GM21825 (cell line): ENCODE data around the gene FBH1.
A peak's percentile ranks its signal among the peaks of the same experiment; 100 is the strongest.
"Not testable (repeated sequence)": the region's sequence is repeated elsewhere in the genome, so short reads cannot be mapped to it uniquely, and the experiment has no call there.

ENCODE experiments used
- ATAC-seq: cut with Tn5 transposase; IDR thresholded peaks from one replicate; pipeline ENCODE4 v1.9.1; 2021; ENCODE audit warnings: mild to moderate bottlenecking, moderate library complexity; ENCODE audit not compliant: unreplicated experiment

Gene FBH1

DNA sequence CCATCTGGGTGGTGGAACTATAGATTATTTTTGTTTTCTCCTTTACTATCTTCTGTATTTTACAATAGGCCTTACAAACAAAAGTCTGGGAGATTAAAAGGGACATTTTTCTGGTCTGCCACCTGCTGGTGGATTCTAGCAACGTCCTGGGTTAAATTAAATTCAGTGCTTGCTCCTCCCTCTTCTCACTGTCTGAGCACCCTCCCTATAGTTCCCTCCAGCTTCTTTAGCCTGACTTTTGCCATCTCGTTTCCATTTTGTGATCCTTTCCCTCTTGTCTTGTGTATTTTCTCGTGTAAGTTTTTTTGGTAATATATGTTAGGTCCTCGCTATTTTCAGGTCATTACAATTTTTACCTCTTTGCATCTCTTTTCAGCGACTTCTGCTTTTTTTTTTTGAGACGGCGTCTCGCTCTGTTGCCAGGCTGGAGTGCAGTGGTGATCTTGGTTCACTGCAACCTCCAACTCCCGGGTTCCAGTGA, 16.5 kb upstream of the FBH1 start:
- peak; percentile 61 for ATAC-seq

- no peak for ATAC-seq
Measured at GRCh38 chr10:5876181-5876768, 13.8 kb upstream of the FBH1 start.

GRCh38 chr10:5877041-5877440, 13.0 kb upstream of the FBH1 start:
- not testable (repeated sequence) for ATAC-seq

DNA sequence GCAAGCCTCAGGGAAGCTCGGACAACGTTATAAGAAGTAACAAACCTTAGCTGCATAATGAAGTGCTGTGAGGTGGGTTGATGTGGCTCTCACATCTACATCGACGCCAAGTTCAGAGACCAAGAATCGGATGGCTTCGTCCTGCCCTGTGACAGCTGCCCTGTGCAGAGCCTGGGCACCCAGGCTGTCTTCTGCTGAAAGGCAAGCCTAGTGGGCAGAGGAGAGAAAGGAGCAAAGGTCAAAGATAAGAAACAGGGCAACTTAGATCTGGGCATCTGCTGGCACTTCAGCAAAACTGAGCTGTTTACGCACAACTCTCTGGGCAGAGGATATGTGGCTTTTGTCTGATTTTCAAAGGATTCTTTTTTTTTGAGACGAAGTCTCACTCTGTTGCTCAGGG, 7.1 kb upstream of the FBH1 start:
- ATAC-seq, result no peak

GRCh38 chr10:5885619-5886018, 4.4 kb upstream of the FBH1 start:
- no peak for ATAC-seq

GRCh38 chr10:5887029-5887428, 3.0 kb upstream of the FBH1 start:
- no peak for ATAC-seq

- ATAC-seq, result no peak
Measured at GRCh38 chr10:5887641-5888040, 2.4 kb upstream of the FBH1 start.

DNA sequence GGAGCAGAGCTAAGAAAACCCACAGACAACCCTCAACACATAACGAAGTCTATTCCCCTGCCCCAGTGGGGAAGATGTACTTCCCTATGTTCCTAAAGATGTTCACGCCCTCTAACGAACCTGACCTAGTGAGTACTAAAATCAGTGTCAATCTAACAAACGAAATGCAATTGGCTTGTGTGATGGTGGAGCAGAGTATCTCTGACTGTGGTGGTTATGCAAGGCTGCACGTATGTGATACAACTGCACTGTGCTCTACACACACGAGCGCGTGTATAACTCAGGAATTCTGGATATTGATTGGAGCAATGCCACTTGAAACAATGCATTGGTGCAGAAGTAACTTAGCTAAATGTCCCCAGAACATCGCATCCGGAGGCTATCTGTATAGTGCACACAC, 1.7 kb upstream of the FBH1 start:
- no peak for ATAC-seq

GRCh38 chr10:5888843-5889623, 1.0 kb upstream of the FBH1 start:
- peak; percentile 26 for ATAC-seq

- peak; percentile 3 for ATAC-seq
Measured at GRCh38 chr10:5890452-5890915, 441 bp downstream of the FBH1 start.

- no peak for ATAC-seq
Measured at GRCh38 chr10:5891009-5891408, 966 bp downstream of the FBH1 start.

- ATAC-seq, result no peak
Measured at GRCh38 chr10:5892007-5892406, 2.0 kb downstream of the FBH1 start.

- no peak for ATAC-seq
Measured at GRCh38 chr10:5893321-5893720, 3.3 kb downstream of the FBH1 start.

GRCh38 chr10:5894403-5894802, 4.4 kb downstream of the FBH1 start:
- no peak for ATAC-seq

DNA sequence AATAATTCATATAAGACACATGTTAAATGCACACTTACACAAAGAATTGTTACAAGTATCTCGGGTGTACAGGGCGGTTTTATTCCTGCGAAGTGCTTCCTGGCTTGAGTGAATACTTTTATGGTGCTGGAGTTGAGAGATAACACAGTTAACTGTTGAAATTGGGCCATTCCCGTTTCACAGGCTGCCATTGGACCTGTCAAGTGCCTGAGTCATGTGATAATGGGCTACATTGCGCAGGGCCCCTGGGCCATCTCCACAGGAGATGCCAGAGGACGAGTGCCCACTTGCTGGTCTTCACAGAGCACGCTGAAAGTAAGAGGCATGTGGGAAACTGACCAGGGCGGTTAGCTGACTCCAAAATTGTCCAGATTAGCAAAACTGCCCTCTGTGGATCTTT, 4.8 kb downstream of the FBH1 start:
- ATAC-seq, result no peak

- no peak for ATAC-seq
Measured at GRCh38 chr10:5895365-5895764, 5.3 kb downstream of the FBH1 start.

DNA sequence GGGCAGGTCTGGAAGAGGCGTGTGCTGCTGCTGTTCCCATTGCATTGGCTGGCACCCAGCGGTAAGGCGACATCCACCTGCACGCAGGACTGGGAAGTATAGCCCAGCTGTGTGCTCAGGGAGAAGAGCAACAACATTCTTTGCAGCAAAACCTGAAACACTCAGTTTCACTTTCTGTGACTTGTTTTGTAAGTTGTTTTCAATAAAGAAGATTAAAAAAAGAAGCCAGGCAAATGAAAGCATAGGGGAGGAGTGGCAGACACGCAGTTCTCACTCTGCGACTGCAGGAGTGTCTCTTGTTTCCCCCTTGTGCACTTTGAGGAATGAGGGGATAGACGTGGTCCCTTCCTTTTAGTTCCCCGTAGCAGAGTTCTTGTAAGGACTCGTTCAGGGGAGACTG, 5.8 kb downstream of the FBH1 start:
- peak; percentile 62 for ATAC-seq

GRCh38 chr10:5896208-5897052, 6.4 kb downstream of the FBH1 start:
- ATAC-seq, result no peak

GRCh38 chr10:5897053-5897340, 7.0 kb downstream of the FBH1 start:
- ATAC-seq, result no peak

GRCh38 chr10:5897504-5897903, 7.5 kb downstream of the FBH1 start:
- ATAC-seq, result no peak

- ATAC-seq, result no peak
Measured at GRCh38 chr10:5898163-5898562, 8.1 kb downstream of the FBH1 start.

GRCh38 chr10:5900247-5900646, 10.2 kb downstream of the FBH1 start:
- ATAC-seq, result no peak
